Ishikawa (cell line): ENCODE results near the gene COQ2.

Experiments used
- CEBPB ChIP-seq: IDR thresholded peaks from 2 replicates; pipeline ENCODE4 v1.6.1; 2012
- EGR1 ChIP-seq: IDR thresholded peaks from 2 replicates; pipeline ENCODE4 v1.6.1; 2012
- EP300 ChIP-seq: IDR thresholded peaks from 2 replicates; pipeline ENCODE4 v1.6.1; 2012; ENCODE audit warnings: borderline replicate concordance
- USF1 ChIP-seq: IDR thresholded peaks from 2 replicates; pipeline ENCODE4 v1.6.1; 2012
- YY1 ChIP-seq: IDR thresholded peaks from 2 replicates; pipeline ENCODE4 v1.6.1; 2012; ENCODE audit warnings: low read depth
- TF ChIP-seq, protein P1 (sequence below): IDR thresholded peaks from 2 replicates; pipeline ENCODE4 v1.6.1; 2012; ENCODE audit warnings: low read depth, mild to moderate bottlenecking

GRCh38 chr4:83269256-83269655 lies 15.3 kb downstream of the COQ2 start:
- TF ChIP-seq CEBPB (no peak), EP300 (no peak), YY1 (no peak), USF1 (no peak), EGR1 (no peak)
- TF ChIP-seq, protein P1, sequence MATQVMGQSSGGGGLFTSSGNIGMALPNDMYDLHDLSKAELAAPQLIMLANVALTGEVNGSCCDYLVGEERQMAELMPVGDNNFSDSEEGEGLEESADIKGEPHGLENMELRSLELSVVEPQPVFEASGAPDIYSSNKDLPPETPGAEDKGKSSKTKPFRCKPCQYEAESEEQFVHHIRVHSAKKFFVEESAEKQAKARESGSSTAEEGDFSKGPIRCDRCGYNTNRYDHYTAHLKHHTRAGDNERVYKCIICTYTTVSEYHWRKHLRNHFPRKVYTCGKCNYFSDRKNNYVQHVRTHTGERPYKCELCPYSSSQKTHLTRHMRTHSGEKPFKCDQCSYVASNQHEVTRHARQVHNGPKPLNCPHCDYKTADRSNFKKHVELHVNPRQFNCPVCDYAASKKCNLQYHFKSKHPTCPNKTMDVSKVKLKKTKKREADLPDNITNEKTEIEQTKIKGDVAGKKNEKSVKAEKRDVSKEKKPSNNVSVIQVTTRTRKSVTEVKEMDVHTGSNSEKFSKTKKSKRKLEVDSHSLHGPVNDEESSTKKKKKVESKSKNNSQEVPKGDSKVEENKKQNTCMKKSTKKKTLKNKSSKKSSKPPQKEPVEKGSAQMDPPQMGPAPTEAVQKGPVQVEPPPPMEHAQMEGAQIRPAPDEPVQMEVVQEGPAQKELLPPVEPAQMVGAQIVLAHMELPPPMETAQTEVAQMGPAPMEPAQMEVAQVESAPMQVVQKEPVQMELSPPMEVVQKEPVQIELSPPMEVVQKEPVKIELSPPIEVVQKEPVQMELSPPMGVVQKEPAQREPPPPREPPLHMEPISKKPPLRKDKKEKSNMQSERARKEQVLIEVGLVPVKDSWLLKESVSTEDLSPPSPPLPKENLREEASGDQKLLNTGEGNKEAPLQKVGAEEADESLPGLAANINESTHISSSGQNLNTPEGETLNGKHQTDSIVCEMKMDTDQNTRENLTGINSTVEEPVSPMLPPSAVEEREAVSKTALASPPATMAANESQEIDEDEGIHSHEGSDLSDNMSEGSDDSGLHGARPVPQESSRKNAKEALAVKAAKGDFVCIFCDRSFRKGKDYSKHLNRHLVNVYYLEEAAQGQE: no peak
